ENCODE data around the gene TRIM15.
"Not testable (repeated sequence)": the region's sequence is repeated elsewhere in the genome, so short reads cannot be mapped to it uniquely, and the experiment has no call there.

TRIM15 gene

GRCh38 chr6:30163918-30164654 lies 740 bp downstream of the TRIM15 start:
- no peak for DNase-seq

GRCh38 chr6:30164714-30165113 lies 1.4 kb downstream of the TRIM15 start:
- DNase-seq, result no peak

- not testable (repeated sequence) for DNase-seq
Measured at GRCh38 chr6:30165238-30165637, 1.9 kb downstream of the TRIM15 start.

- DNase-seq, result no peak
Measured at GRCh38 chr6:30167101-30167500, 3.8 kb downstream of the TRIM15 start.

GRCh38 chr6:30168741-30169140 lies 5.4 kb downstream of the TRIM15 start:
- no peak for DNase-seq

GRCh38 chr6:30169658-30170614 lies 6.6 kb downstream of the TRIM15 start:
- no peak for DNase-seq

- no peak for DNase-seq
Measured at GRCh38 chr6:30171677-30172471, 8.5 kb downstream of the TRIM15 start.

GRCh38 chr6:30172681-30173080 lies 9.3 kb downstream of the TRIM15 start:
- no peak for DNase-seq

- no peak for DNase-seq
Measured at GRCh38 chr6:30175765-30176164, 12.4 kb downstream of the TRIM15 start.

GRCh38 chr6:30178837-30179236 lies 15.5 kb downstream of the TRIM15 start:
- DNase-seq, result no peak

- no peak for DNase-seq
Measured at GRCh38 chr6:30180145-30180544, 16.8 kb downstream of the TRIM15 start.

- no peak for DNase-seq
Measured at GRCh38 chr6:30184417-30185031, 21.2 kb downstream of the TRIM15 start.

- DNase-seq, result no peak
Measured at GRCh38 chr6:30185846-30186484, 22.6 kb downstream of the TRIM15 start.

- DNase-seq, result no peak
Measured at GRCh38 chr6:30188541-30188940, 25.2 kb downstream of the TRIM15 start.

GRCh38 chr6:30192076-30192475 lies 28.7 kb downstream of the TRIM15 start:
- DNase-seq, result no peak

GRCh38 chr6:30194797-30195690 lies 31.7 kb downstream of the TRIM15 start:
- DNase-seq, result no peak

- no peak for DNase-seq
Measured at GRCh38 chr6:30195951-30196350, 32.6 kb downstream of the TRIM15 start.

GRCh38 chr6:30196376-30196775 lies 33.0 kb downstream of the TRIM15 start:
- DNase-seq, result no peak

- DNase-seq, result no peak
Measured at GRCh38 chr6:30198166-30199084, 35.1 kb downstream of the TRIM15 start.
